Endothelial cell of umbilical vein (primary cell): ENCODE data around the gene HOMER1. TPM values are rescaled to one million over a fixed set of nuclear protein-coding genes. Genes with fewer than 3 reads are reported as not detected.

Experiments used
- BruUV-seq: library from RNA; stranded (reverse); fragments of 400-500 nt; replicated peaks from 2 replicates; lab custom pipeline; 2021; lab: Mats Ljungman, UMichigan
- CTCF ChIA-PET: fragments of 300-600, 350-600 bp; sonication (Branson Sonifier 250); formaldehyde crosslinking; loops from one replicate; lab custom pipeline; 2021; ENCODE audit warnings: antibody characterized with exemption, inconsistent platforms; lab: Charles Lee
- POLR2A ChIA-PET: fragments of 300-600, 350-600 bp; sonication (Branson Sonifier 250); formaldehyde crosslinking; loops from one replicate; lab custom pipeline; 2021; ENCODE audit warnings: antibody characterized with exemption, inconsistent platforms; lab: Charles Lee
- DNase-seq: peaks from one replicate; pipeline ENCODE4 v3.0.0-alpha.2; 2011; ENCODE audit warnings: low read depth, low spot score
- FAIRE-seq: peaks from 2 replicates; lab custom pipeline; 2011; peaks lifted over from hg19 to GRCh38; lab: Jason Lieb, UNC
- H2AFZ ChIP-seq: 2 replicates; pipeline ENCODE4 v1.6.0; 2012; ENCODE audit warnings: low read depth, low read length, control low read depth, inconsistent platforms
- H3K27ac ChIP-seq: 2 replicates; pipeline ENCODE4 v1.5.1; 2011; ENCODE audit warnings: low read depth, mild to moderate bottlenecking, control low read depth, low read length, moderate library complexity; ENCODE audit not compliant: insufficient read depth
- H3K27me3 ChIP-seq, 2 experiments: 2 replicates each; pipeline versions ENCODE4 v1.6.0 to v1.6.1; 2011; ENCODE audit warnings: low read length in 2 of 2, mixed read lengths in 1 of 2; ENCODE audit not compliant: control insufficient read depth in 2 of 2, insufficient read depth in 2 of 2
- H3K36me3 ChIP-seq, 2 experiments: 2 replicates in 1 of 2; 3 replicates in 1 of 2; pipeline ENCODE4 v1.5.1; 2011; ENCODE audit warnings: low read length in 2 of 2, mild to moderate bottlenecking in 1 of 2, moderate library complexity in 1 of 2; ENCODE audit not compliant: control insufficient read depth in 2 of 2, insufficient read depth in 2 of 2; ENCODE audit errors: extremely low read depth in 1 of 2
- H3K4me1 ChIP-seq: 3 replicates; pipeline ENCODE4 v1.5.1; 2011; ENCODE audit warnings: mild to moderate bottlenecking, low read length; ENCODE audit not compliant: control insufficient read depth, insufficient read depth; ENCODE audit errors: extremely low read depth
- H3K4me2 ChIP-seq: 2 replicates; pipeline ENCODE4 v1.6.1; 2011; ENCODE audit warnings: low read length, control low read depth, mixed read lengths; ENCODE audit not compliant: insufficient read depth
- H3K4me3 ChIP-seq, 3 experiments: fragments of 200-600 bp in 1 of 3; sonication (generic), shearing (Covaris generic) in 1 of 3; replicated peaks in 1 of 3; 2 replicates each; pipeline ENCODE4 v1.5.1; 2011 to 2016; ENCODE audit warnings: control low read depth in 3 of 3, low read length in 3 of 3, mild to moderate bottlenecking in 2 of 3, inconsistent platforms in 1 of 3, low read depth in 1 of 3, moderate library complexity in 1 of 3; ENCODE audit not compliant: insufficient read depth in 1 of 3
- H3K79me2 ChIP-seq: 2 replicates; pipeline ENCODE4 v1.6.0; 2012; ENCODE audit warnings: low read length, inconsistent platforms; ENCODE audit not compliant: control insufficient read depth, insufficient read depth
- H3K9ac ChIP-seq: replicated peaks from 2 replicates; pipeline ENCODE3; 2011; ENCODE audit warnings: low read length, control low read depth; ENCODE audit not compliant: insufficient read depth; ENCODE audit errors: extremely low read depth
- H3K9me1 ChIP-seq: replicated peaks from 3 replicates; pipeline ENCODE4 v1.6.0; 2011; ENCODE audit warnings: mild to moderate bottlenecking, low read length; ENCODE audit not compliant: control insufficient read depth, insufficient read depth; ENCODE audit errors: extremely low read depth
- H3K9me3 ChIP-seq: replicated peaks from 2 replicates; pipeline ENCODE4 v1.5.1; 2012; ENCODE audit warnings: low read length, inconsistent platforms; ENCODE audit not compliant: control insufficient read depth, insufficient read depth
- H4K20me1 ChIP-seq: replicated peaks from 2 replicates; pipeline ENCODE3; 2011; ENCODE audit warnings: mild to moderate bottlenecking, low read length; ENCODE audit not compliant: control insufficient read depth, insufficient read depth; ENCODE audit errors: extremely low read depth
- EZH2 ChIP-seq: IDR thresholded peaks from 2 replicates; pipeline ENCODE4 v1.6.1; 2012; ENCODE audit warnings: borderline replicate concordance, low read depth, mild to moderate bottlenecking, moderate library complexity, low read length, inconsistent platforms; ENCODE audit not compliant: severe bottlenecking
- GATA2 ChIP-seq: IDR thresholded peaks from 2 replicates; pipeline ENCODE4 v1.7.0; 2011; ENCODE audit warnings: low read depth, mild to moderate bottlenecking, moderate library complexity, mixed read lengths, low read length; ENCODE audit not compliant: insufficient read length, insufficient read depth
- JUN ChIP-seq: IDR thresholded peaks from 2 replicates; pipeline ENCODE4 v1.6.1; 2011; ENCODE audit warnings: borderline replicate concordance, low read depth; ENCODE audit not compliant: insufficient read length, insufficient read depth
- MYC ChIP-seq: IDR thresholded peaks from one replicate; pipeline ENCODE4 v1.6.1; 2011; ENCODE audit warnings: mild to moderate bottlenecking, low read depth, low read length
- POLR2A ChIP-seq: IDR thresholded peaks from 2 replicates; pipeline ENCODE4 v1.6.1; 2012; ENCODE audit warnings: low read depth, mild to moderate bottlenecking, control low read depth, low read length
- POLR2AphosphoS5 ChIP-seq: IDR thresholded peaks from 2 replicates; pipeline ENCODE4 v1.6.1; 2012; ENCODE audit warnings: low read depth, mild to moderate bottlenecking, control low read depth, low read length, moderate library complexity; ENCODE audit not compliant: insufficient read depth
- dilution Hi-C: fragments of 300-500 bp; cut with MboI; formaldehyde crosslinking; loops from one replicate; pipeline ENCODE4 v1.15.0; 2019; ENCODE audit warnings: low sequenced_read_pairs; ENCODE audit not compliant: extremely low pct_ligation_motif_present
- intact Hi-C: fragments of 100-400 bp; cut with micrococcal nuclease; formaldehyde crosslinking; loops from one replicate; pipeline ENCODE4 v1.10.0; 2022
- polyA plus RNA-seq, 4 experiments: library from polyadenylated mRNA; depleted of rRNA in 3 of 4; stranded (reverse) in 3 of 4; unstranded in 1 of 4; fragments of >200 nt; gene quantifications; 2 replicates each; pipeline versions ENCODE4 v1.2.1 to v1.2.3, GENCODE V29; 2011 to 2012; ENCODE audit warnings: missing spikeins in 1 of 4
- total RNA-seq: library from RNA; stranded (reverse); gene quantifications from 2 replicates; pipeline ENCODE4 v1.2.3, GENCODE V29; 2021
- TF ChIP-seq, protein P1 (sequence below), 2 donors: IDR thresholded peaks; 1 replicate in 1 of 2; 2 replicates in 1 of 2; pipeline ENCODE4 v1.5.1; 2011; ENCODE audit warnings: low read length in 2 of 2, mild to moderate bottlenecking in 2 of 2, moderate library complexity in 2 of 2, control low read depth in 1 of 2, inconsistent platforms in 1 of 2, low read depth in 1 of 2; ENCODE audit not compliant: insufficient read depth in 1 of 2; ENCODE audit errors: extremely low read depth in 1 of 2
- TF ChIP-seq, protein P2 (sequence below): IDR thresholded peaks from 2 replicates; pipeline ENCODE4 v1.6.1; 2011; ENCODE audit not compliant: insufficient read depth, insufficient read length

Gene HOMER1
- total and polyA plus RNA-seq, 2 donors (not counting 3 experiments of a cell fraction or from before 2014, with no cell fraction given) = 0.57 to 3.9 TPM

DNA sequence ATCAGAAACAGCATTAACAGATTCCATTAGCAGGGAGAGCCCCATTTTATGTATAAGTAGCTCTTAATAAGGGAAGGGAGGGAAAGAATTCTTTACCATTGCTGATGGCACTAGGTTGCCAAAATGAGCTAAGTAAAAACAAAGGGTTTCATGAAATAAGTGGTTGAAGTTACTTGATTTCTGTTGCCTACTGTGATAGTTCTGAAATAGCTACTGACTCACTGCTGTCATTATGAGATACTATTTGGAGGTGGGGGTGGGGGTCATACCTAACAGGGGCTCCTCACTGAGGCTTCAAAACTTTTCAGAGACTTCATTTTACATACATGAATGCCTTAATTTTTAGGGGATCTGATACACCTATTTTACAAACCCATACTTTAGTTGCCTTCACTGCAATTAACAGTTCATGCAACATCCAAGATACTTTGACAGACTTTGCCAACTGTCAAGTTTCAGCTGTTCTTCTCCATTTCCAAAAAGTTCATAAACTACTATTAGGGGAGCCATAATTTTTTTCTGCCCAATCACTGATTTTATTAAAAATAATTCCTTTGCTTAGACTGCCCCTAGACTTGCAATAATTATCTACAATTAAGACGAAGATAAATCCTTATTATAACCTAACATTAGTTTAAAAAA, 4.6 kb downstream of the HOMER1 start:
- Histone ChIP-seq H3K36me3 (no peaks in the 10 kb centered on the region), H3K4me3 (no peak overlapping the region), H3K4me2 (no peak overlapping the region), H4K20me1 (no peaks in the 10 kb centered on the region), H3K27me3 (peaks cover 0 to 2% of the 10 kb centered on the region in 2 experiments), H3K9me3 (no peaks in the 10 kb centered on the region), H3K4me1 (peaks cover 22% of the 10 kb centered on the region), H3K9ac (no peak overlapping the region), H3K27ac (no peak overlapping the region), H2AFZ (no peak overlapping the region), H3K79me2 (no peaks in the 10 kb centered on the region), H3K9me1 (no peaks in the 10 kb centered on the region)
- dilution Hi-C loops (no loop called here), intact Hi-C loops (no loop called here)
- no TSS peak for BruUV-seq
- DNase-seq (no peak), FAIRE-seq (no peak)
- ChIA-PET CTCF (interaction anchor here (0.7 to 1.7 kb wide), 3 partner anchors 15 to 376 kb away, joined by 3 to 7 read pairs (median 5); no protein-coding TSS in a partner anchor), POLR2A (interaction anchor here (0.5 kb wide), 1 partner anchor 124 kb away, joined by 4 read pairs; no protein-coding TSS in a partner anchor)
- TF ChIP-seq POLR2AphosphoS5 (no peak), MYC (no peak), GATA2 (no peak), EZH2 (no peak), JUN (no peak), POLR2A (no peak)
- TF ChIP-seq, protein P1, sequence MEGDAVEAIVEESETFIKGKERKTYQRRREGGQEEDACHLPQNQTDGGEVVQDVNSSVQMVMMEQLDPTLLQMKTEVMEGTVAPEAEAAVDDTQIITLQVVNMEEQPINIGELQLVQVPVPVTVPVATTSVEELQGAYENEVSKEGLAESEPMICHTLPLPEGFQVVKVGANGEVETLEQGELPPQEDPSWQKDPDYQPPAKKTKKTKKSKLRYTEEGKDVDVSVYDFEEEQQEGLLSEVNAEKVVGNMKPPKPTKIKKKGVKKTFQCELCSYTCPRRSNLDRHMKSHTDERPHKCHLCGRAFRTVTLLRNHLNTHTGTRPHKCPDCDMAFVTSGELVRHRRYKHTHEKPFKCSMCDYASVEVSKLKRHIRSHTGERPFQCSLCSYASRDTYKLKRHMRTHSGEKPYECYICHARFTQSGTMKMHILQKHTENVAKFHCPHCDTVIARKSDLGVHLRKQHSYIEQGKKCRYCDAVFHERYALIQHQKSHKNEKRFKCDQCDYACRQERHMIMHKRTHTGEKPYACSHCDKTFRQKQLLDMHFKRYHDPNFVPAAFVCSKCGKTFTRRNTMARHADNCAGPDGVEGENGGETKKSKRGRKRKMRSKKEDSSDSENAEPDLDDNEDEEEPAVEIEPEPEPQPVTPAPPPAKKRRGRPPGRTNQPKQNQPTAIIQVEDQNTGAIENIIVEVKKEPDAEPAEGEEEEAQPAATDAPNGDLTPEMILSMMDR (IDR thresholded peaks at IDR 0.05; ENCODE audit: extremely low read depth in 1 of 2, insufficient read depth in 1 of 2, low read depth in 1 of 2, low read length in 2 of 2) = no peak
- TF ChIP-seq, protein P2, sequence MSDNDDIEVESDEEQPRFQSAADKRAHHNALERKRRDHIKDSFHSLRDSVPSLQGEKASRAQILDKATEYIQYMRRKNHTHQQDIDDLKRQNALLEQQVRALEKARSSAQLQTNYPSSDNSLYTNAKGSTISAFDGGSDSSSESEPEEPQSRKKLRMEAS = no peak
